NCI-H748 (cell line): ENCODE measurements around the gene FLRT1.

Experiments
- DNase-seq: peaks from one replicate; lab custom pipeline; 2025; ENCODE audit not compliant: unreplicated experiment; lab: John Stamatoyannopoulos, UW

Gene FLRT1

GRCh38 chr11:64005691-64006090, 30.0 kb upstream of the FLRT1 start:
- DNase-seq, result no peak

- no peak for DNase-seq
These were observed 29.3 kb upstream of the FLRT1 start for GRCh38 chr11:64006398-64006797.

GRCh38 chr11:64007160-64007628, 28.5 kb upstream of the FLRT1 start:
- peak; percentile 52 for DNase-seq

GRCh38 chr11:64007629-64008282, 28.0 kb upstream of the FLRT1 start:
- peak; percentile 77 for DNase-seq

- no peak for DNase-seq
These were observed 27.3 kb upstream of the FLRT1 start for GRCh38 chr11:64008283-64008913.

- DNase-seq, result no peak
These were observed 26.7 kb upstream of the FLRT1 start for GRCh38 chr11:64008914-64009633.

- no peak for DNase-seq
These were observed 26.0 kb upstream of the FLRT1 start for GRCh38 chr11:64009710-64010109.

- no peak for DNase-seq
These were observed 24.9 kb upstream of the FLRT1 start for GRCh38 chr11:64010783-64011182.

GRCh38 chr11:64011371-64011770, 24.4 kb upstream of the FLRT1 start:
- no peak for DNase-seq

- DNase-seq, result no peak
These were observed 22.4 kb upstream of the FLRT1 start for GRCh38 chr11:64013141-64013896.

GRCh38 chr11:64014356-64014755, 21.4 kb upstream of the FLRT1 start:
- no peak for DNase-seq

GRCh38 chr11:64015510-64015909, 20.2 kb upstream of the FLRT1 start:
- DNase-seq, result no peak

GRCh38 chr11:64015935-64016845, 19.5 kb upstream of the FLRT1 start:
- no peak for DNase-seq

- DNase-seq, result no peak
These were observed 17.8 kb upstream of the FLRT1 start for GRCh38 chr11:64017945-64018224.

GRCh38 chr11:64018310-64018709, 17.4 kb upstream of the FLRT1 start:
- no peak for DNase-seq

- no peak for DNase-seq
These were observed 16.4 kb upstream of the FLRT1 start for GRCh38 chr11:64019106-64020037.

- DNase-seq, result no peak
These were observed 14.6 kb upstream of the FLRT1 start for GRCh38 chr11:64020976-64021756.

- peak; percentile 10 for DNase-seq
These were observed 14.0 kb upstream of the FLRT1 start for GRCh38 chr11:64021757-64022093.
